NK-92 (cell line): ENCODE data around the gene GIT1.

ENCODE experiments used
- DNase-seq: peaks from one replicate; lab custom pipeline; 2025; ENCODE audit not compliant: unreplicated experiment; lab: John Stamatoyannopoulos, UW

The GIT1 gene

GRCh38 chr17:29533976-29534375 is 55.5 kb downstream of the GIT1 start:
- no peak for DNase-seq

DNA sequence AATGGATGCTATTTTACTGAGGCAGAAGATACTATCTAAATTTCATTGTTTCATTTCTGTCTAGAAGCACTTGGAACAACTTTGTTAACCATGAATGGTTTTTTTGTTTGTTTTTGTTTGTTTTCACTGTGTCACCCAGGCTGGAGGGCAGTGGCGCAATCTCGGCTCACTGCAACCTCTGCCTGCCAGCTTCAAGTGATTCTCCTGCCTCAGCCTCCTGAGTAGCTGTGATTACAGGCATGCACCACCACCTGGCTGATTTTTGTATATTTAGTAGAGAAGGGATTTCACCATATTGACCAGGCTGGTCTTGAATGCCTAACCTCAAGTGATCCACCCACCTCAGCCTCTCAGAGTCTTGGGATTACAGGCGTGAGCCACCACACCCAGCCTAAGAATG is 63.1 kb downstream of the GIT1 start:
- no peak for DNase-seq

- DNase-seq: no peak
Measured at GRCh38 chr17:29524692-29525091, 64.8 kb downstream of the GIT1 start.
